ENCODE results near the gene UTP15.

GRCh38 chr5:73631500-73631899 is 66.0 kb downstream of the UTP15 start:
- no peak for TF ChIP-seq CTCF (IDR thresholded peaks at IDR 0.05)
- TF ChIP-seq FOXK1 (CRISPR knock-in tag; IDR thresholded peaks at IDR 0.05), result no peak
- no peak for TF ChIP-seq ZNF416 (CRISPR knock-in tag; IDR thresholded peaks at IDR 0.05)
- TF ChIP-seq SP1 (CRISPR knock-in tag; conservative IDR thresholded peaks at IDR 0.05), result no peak
